C4-2B (cell line): ENCODE results near the gene PLA2G1B.

Experiments used
- ZFX ChIP-seq: fragments of 450-650 bp; IDR thresholded peaks from 2 replicates; pipeline ENCODE4 v1.6.1; 2017
- TF ChIP-seq, protein P1 (sequence below): fragments of 450-650 bp; conservative IDR thresholded peaks from 2 replicates; pipeline ENCODE4 v1.5.1; 2017; ENCODE audit warnings: mild to moderate bottlenecking

DNA sequence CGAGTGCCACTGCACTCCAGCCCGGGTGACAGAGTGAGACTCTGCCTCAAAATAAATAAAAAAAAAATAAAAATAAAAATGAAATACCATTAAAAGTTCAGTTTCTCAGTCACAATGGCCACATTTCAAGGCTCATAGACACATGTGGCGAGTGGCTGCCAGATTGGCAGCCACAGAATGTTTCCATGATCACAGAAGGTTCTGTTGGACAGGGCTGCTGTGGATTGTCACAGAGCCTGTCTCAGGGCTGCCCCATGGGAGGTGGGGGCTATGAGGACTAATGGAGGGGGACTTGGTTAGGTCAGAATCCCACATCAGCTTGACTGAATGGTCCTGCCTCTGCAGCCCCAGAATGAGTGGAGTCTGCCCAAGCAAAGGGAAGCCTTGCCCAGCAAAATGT lies 3.8 kb upstream of the PLA2G1B start:
- TF ChIP-seq ZFX: no peak
- TF ChIP-seq, protein P1, sequence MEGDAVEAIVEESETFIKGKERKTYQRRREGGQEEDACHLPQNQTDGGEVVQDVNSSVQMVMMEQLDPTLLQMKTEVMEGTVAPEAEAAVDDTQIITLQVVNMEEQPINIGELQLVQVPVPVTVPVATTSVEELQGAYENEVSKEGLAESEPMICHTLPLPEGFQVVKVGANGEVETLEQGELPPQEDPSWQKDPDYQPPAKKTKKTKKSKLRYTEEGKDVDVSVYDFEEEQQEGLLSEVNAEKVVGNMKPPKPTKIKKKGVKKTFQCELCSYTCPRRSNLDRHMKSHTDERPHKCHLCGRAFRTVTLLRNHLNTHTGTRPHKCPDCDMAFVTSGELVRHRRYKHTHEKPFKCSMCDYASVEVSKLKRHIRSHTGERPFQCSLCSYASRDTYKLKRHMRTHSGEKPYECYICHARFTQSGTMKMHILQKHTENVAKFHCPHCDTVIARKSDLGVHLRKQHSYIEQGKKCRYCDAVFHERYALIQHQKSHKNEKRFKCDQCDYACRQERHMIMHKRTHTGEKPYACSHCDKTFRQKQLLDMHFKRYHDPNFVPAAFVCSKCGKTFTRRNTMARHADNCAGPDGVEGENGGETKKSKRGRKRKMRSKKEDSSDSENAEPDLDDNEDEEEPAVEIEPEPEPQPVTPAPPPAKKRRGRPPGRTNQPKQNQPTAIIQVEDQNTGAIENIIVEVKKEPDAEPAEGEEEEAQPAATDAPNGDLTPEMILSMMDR: no peak
